Neuronal stem cell (in vitro differentiated cells): ENCODE results near the gene RBM6.

Experiments
- DNase-seq: peaks from one replicate; pipeline ENCODE4 v3.0.0-alpha.2; 2013; ENCODE audit warnings: low spot score
- H2AFZ ChIP-seq: one replicate; pipeline ENCODE4 v1.6.1; 2013; ENCODE audit warnings: mild to moderate bottlenecking, low read length, inconsistent platforms
- H2AK5ac ChIP-seq: 2 replicates; pipeline ENCODE4 v1.6.1; 2013; ENCODE audit warnings: low read depth, mild to moderate bottlenecking, inconsistent platforms, low read length, moderate library complexity, mixed read lengths
- H2BK120ac ChIP-seq: 2 replicates; pipeline ENCODE4 v1.6.1; 2013; ENCODE audit warnings: low read depth, mild to moderate bottlenecking, inconsistent platforms, low read length, moderate library complexity, mixed read lengths
- H2BK12ac ChIP-seq: one replicate; pipeline ENCODE4 v1.6.1; 2013; ENCODE audit warnings: low read length, inconsistent platforms
- H2BK15ac ChIP-seq: 2 replicates; pipeline ENCODE4 v1.6.1; 2013; ENCODE audit warnings: mild to moderate bottlenecking, low read length, inconsistent platforms, mixed read lengths
- H2BK5ac ChIP-seq: one replicate; pipeline ENCODE4 v1.6.1; 2013; ENCODE audit warnings: inconsistent platforms, mild to moderate bottlenecking, low read length, moderate library complexity
- H3K14ac ChIP-seq: one replicate; pipeline ENCODE4 v1.6.1; 2013; ENCODE audit warnings: low read length, inconsistent platforms
- H3K18ac ChIP-seq: 2 replicates; pipeline ENCODE4 v1.6.1; 2013; ENCODE audit warnings: low read length, inconsistent platforms
- H3K23ac ChIP-seq: 2 replicates; pipeline ENCODE4 v1.6.1; 2013; ENCODE audit warnings: low read depth, mild to moderate bottlenecking, mixed read lengths, low read length, inconsistent platforms; ENCODE audit not compliant: poor library complexity
- H3K27ac ChIP-seq: replicated peaks from 3 replicates; pipeline ENCODE4 v1.5.1; 2013; ENCODE audit warnings: low read length, inconsistent platforms
- H3K27me3 ChIP-seq, 3 experiments: 2 replicates each; pipeline ENCODE4 v1.6.1; 2013; ENCODE audit warnings: low read length in 3 of 3, mild to moderate bottlenecking in 2 of 3, inconsistent platforms in 1 of 3, low read depth in 1 of 3, mixed read lengths in 1 of 3, moderate library complexity in 1 of 3; ENCODE audit not compliant: control insufficient read depth in 3 of 3, insufficient read depth in 3 of 3
- H3K36me3 ChIP-seq, 2 donors: replicated peaks in 1 of 2; 2 replicates each; pipeline ENCODE4 v1.6.1; 2013; ENCODE audit warnings: low read length in 2 of 2; ENCODE audit not compliant: control insufficient read depth in 2 of 2, insufficient read depth in 2 of 2
- H3K4ac ChIP-seq: 2 replicates; pipeline ENCODE4 v1.6.1; 2013; ENCODE audit warnings: inconsistent platforms, mild to moderate bottlenecking, low read length, moderate library complexity
- H3K4me1 ChIP-seq, 2 donors: 1 replicate in 1 of 2; 2 replicates in 1 of 2; pipeline ENCODE4 v1.6.1; 2013; ENCODE audit warnings: low read length in 2 of 2, low read depth in 1 of 2; ENCODE audit not compliant: control insufficient read depth in 2 of 2, insufficient read depth in 1 of 2
- H3K4me2 ChIP-seq: one replicate; pipeline ENCODE4 v1.6.1; 2013; ENCODE audit warnings: mild to moderate bottlenecking, low read length, inconsistent platforms; ENCODE audit not compliant: insufficient read depth, poor library complexity, severe bottlenecking
- H3K4me3 ChIP-seq, 2 donors: 2 replicates each; pipeline ENCODE4 v1.5.1; 2013; ENCODE audit warnings: low read length in 2 of 2, mild to moderate bottlenecking in 2 of 2, inconsistent platforms in 1 of 2, moderate library complexity in 1 of 2
- H3K79me1 ChIP-seq: one replicate; pipeline ENCODE4 v1.6.1; 2013; ENCODE audit warnings: low read depth, mild to moderate bottlenecking, inconsistent platforms, low read length, moderate library complexity
- H3K9ac ChIP-seq: one replicate; pipeline ENCODE4 v1.6.1; 2013; ENCODE audit warnings: mild to moderate bottlenecking, low read depth, low read length, inconsistent platforms; ENCODE audit not compliant: poor library complexity
- H3K9me3 ChIP-seq, 2 donors: replicated peaks in 1 of 2; 2 replicates each; pipeline versions ENCODE3 to v1.6.1; 2013; ENCODE audit warnings: low read length in 2 of 2, mild to moderate bottlenecking in 2 of 2, inconsistent platforms in 1 of 2, low read depth in 1 of 2, mixed read lengths in 1 of 2, moderate library complexity in 1 of 2; ENCODE audit not compliant: control insufficient read depth in 2 of 2, insufficient read depth in 1 of 2
- H4K8ac ChIP-seq: one replicate; pipeline ENCODE4 v1.6.1; 2013; ENCODE audit warnings: low read depth, mild to moderate bottlenecking, inconsistent platforms, low read length, moderate library complexity
- H4K91ac ChIP-seq: one replicate; pipeline ENCODE4 v1.6.1; 2013; ENCODE audit warnings: low read length, low read depth, mild to moderate bottlenecking, inconsistent platforms; ENCODE audit not compliant: poor library complexity
- WGBS, 2 donors: extraction: QIAGEN DNeasy Blood & Tissue Kit; methylation state at CpG; one replicate each; pipeline ENCODE4 v1.1.7; 2013; ENCODE audit warnings: missing lambda C conversion rate in 2 of 2, mixed read lengths in 1 of 2; ENCODE audit not compliant: insufficient read length in 2 of 2, insufficient replicate concordance in 1 of 2; ENCODE audit errors: extremely low coverage in 2 of 2; 5-methylcytosine and 5-hydroxymethylcytosine counted together

RBM6 gene

DNA sequence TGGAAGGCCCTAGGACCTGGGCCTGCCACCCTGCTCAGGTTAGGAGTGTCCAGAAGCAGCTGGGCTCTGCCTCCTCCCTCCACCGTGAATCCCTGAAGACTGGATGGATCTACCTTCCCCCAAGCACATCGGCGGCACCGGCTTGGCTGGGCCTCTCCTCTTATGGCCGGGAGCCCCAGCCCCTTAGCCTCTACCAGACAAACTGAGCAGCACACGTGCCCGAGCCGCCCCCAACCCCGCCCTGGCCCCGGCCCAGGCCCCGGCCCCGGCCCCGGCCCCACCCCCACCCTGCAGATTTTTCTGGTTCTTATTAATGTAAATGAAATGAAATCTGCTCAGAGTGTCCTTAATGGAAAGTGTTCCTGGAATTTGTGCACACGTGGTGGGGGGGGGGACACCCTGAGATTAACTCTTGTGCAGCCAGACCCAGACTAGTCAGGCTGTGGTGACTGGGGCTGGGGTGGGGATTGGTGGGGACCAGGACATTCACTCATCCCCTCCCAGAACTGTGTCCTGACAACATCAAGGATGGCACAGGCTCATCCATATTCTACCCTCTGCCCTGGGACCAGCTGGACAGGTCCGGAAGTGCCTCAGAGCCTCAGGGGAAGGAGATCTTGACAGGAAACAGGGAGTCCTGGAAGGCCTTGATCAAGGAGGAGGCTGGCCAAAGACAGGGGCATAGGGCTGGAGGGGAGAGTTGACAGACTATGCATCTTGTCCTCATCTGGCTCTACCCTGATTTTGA, 184.3 kb downstream of the RBM6 start:
- Histone ChIP-seq H2AK5ac (peak overlapping the region; percentile 99), H2BK120ac (peak overlapping the region; percentile 85), H3K4me3 (no peak overlapping the region), H4K91ac (peak overlapping the region; percentile 98), H3K4ac (no peak overlapping the region), H3K9ac (no peak overlapping the region), H2BK5ac (peak overlapping the region; percentile 78), H3K27me3 (no peaks in the 10 kb centered on the region), H3K36me3 (peaks cover 12 to 22% of the 10 kb centered on the region in 2 donors), H2BK12ac (peak overlapping the region; percentile 93), H3K27ac (no peak overlapping the region), H3K18ac (peak overlapping the region; percentile 97), H3K9me3 (no peaks in the 10 kb centered on the region), H4K8ac (no peak overlapping the region), H3K14ac (no peak overlapping the region), H3K4me1 (peaks cover 24 to 32% of the 10 kb centered on the region in 2 donors), H3K4me2 (no peak overlapping the region), H3K23ac (no peak overlapping the region), H2BK15ac (peak overlapping the region; percentile 93), H3K79me1 (no peaks in the 10 kb centered on the region), H2AFZ (peak overlapping the region; percentile 17)
- no CpG with 5 or more reads among the region's 15 CpGs for WGBS, 2 donors
- DNase-seq: no peak

DNA sequence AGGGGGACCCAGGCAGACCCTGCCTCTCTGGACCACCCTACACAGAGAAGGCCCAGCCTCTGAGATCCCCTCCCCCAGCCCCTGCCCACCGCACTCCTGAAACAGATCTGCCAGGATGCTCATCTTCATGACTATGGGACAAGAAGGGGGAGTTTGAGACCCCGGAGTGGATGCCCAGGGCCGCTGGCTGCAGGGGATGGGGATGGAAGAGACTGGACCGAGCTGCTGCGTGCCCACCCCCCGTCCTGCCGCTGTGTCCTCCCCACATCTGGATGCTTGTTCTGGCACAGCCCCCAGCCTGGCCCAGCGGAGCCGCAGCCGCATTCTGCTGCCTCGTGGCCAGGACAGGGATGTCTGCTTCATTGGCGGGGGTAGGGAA, 184.8 kb downstream of the RBM6 start:
- H4K91ac ChIP-seq: peak overlapping the region; percentile 82
- H2BK5ac ChIP-seq: peak overlapping the region; percentile 78
- H2AFZ ChIP-seq: peak overlapping the region; percentile 17
- H3K9ac ChIP-seq: peak overlapping the region; percentile 50
- DNase-seq: no peak
- no peak overlapping the region for H4K8ac ChIP-seq
- H2BK15ac ChIP-seq: peak overlapping the region; percentile 93
- peak overlapping the region; percentile 68 for H3K4ac ChIP-seq
- H3K79me1 ChIP-seq: no peaks in the 10 kb centered on the region
- no peak overlapping the region for H3K4me2 ChIP-seq
- WGBS, 2 donors: no CpG with 5 or more reads among the region's 12 CpGs
- H2AK5ac ChIP-seq: peak overlapping the region; percentile 99
- peaks cover 11 to 17% of the 10 kb centered on the region in 2 donors for H3K36me3 ChIP-seq
- H3K9me3 ChIP-seq: no peaks in the 10 kb centered on the region
- no peak overlapping the region for H3K4me3 ChIP-seq
- H3K14ac ChIP-seq: peak overlapping the region; percentile 95
- peak overlapping the region; percentile 93 for H2BK12ac ChIP-seq
- H3K23ac ChIP-seq: peak overlapping the region; percentile 44
- H3K4me1 ChIP-seq: peaks cover 24 to 32% of the 10 kb centered on the region in 2 donors
- peak overlapping the region; percentile 97 for H3K18ac ChIP-seq
- H3K27me3 ChIP-seq: no peaks in the 10 kb centered on the region
- H2BK120ac ChIP-seq: peak overlapping the region; percentile 85
- H3K27ac ChIP-seq: no peak overlapping the region

DNA sequence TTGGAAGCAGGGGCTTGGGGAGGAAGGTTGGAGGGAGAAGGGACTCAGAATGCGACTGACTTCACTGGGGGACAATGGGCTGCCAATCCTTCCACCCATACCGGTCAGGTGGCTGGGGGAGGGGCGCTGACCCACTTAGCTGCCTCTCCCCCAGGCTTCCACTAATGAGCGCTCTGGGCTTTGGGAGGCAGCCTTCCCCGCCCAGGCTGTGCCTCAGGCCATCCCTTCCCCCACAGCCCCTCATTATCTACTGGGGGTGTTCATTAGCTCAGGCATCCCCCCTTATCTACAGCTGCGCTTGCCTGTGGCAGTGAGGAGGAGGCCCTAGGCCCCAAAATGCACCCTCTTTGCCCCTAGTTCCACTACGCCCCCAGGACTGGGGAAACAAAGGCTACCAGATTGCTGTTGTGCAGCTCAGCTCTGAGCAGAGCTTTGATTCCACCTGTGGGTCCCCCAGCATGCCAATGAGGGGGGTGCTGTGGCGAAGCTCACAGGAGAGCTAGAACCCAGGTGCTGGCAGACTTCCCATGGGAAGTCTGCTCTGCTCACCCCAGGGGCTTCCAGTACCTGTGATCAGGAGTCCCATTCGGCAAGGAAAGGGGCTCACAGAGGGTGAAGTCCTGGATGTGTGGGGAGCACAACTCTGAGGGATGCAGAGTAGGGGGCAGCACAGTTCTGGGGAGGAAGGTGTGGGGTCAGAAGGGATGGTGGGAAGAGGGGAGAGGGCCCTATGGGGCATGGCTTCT, 185.8 kb downstream of the RBM6 start:
- H3K9me3 ChIP-seq: no peaks in the 10 kb centered on the region
- H3K79me1 ChIP-seq: no peaks in the 10 kb centered on the region
- peak overlapping the region; percentile 27 for H2BK12ac ChIP-seq
- H3K4me1 ChIP-seq: peaks cover 24 to 32% of the 10 kb centered on the region in 2 donors
- no peak overlapping the region for H3K9ac ChIP-seq
- peak overlapping the region; percentile 80 for H2BK15ac ChIP-seq
- H2AK5ac ChIP-seq: peak overlapping the region; percentile 99
- H3K14ac ChIP-seq: peak overlapping the region; percentile 10
- H2BK5ac ChIP-seq: peak overlapping the region; percentile 97
- H3K23ac ChIP-seq: peak overlapping the region; percentile 83
- H3K4me2 ChIP-seq: peak overlapping the region; percentile 36
- peaks cover 3 to 8% of the 10 kb centered on the region in 2 donors for H3K36me3 ChIP-seq
- no CpG with 5 or more reads among the region's 9 CpGs for WGBS, 2 donors
- H4K8ac ChIP-seq: no peak overlapping the region
- peak overlapping the region; percentile 81 for H3K18ac ChIP-seq
- peak overlapping the region; percentile 87 for H3K4ac ChIP-seq
- H2AFZ ChIP-seq: peak overlapping the region; percentile 82
- H3K27ac ChIP-seq: peak overlapping the region; percentile 64
- peak overlapping the region; percentile 94 for H4K91ac ChIP-seq
- no peak for DNase-seq
- no peaks in the 10 kb centered on the region for H3K27me3 ChIP-seq
- H3K4me3 ChIP-seq: no peak overlapping the region
- H2BK120ac ChIP-seq: peak overlapping the region; percentile 85
